Measurements from ENCODE around the gene SYNE2.

GRCh38 chr14:64038841-64039542, 186.2 kb downstream of the SYNE2 start:
- TF ChIP-seq CTCF (conservative IDR thresholded peaks at IDR 0.05; ENCODE audit: low read depth, low read length) (no peak), EZH2 (IDR thresholded peaks at IDR 0.05; ENCODE audit: low read length, unreplicated experiment) (no peak)

Data from PC-3 (cell line).